ENCODE measurements around the gene TMEM50A.
"Not testable (repeated sequence)": the region's sequence is repeated elsewhere in the genome, so short reads cannot be mapped to it uniquely, and the experiment has no call there.

TMEM50A gene

GRCh38 chr1:25338188-25338981, at the start of gene TMEM50A:
Gene TMEM50A, plus strand, starts transcription at chr1:25338334. Its CDS starts 2,153 bp downstream, at chr1:25340487.
- DNase-seq, result peak; percentile 84 to 88

GRCh38 chr1:25288573-25289101, 49.5 kb upstream of the TMEM50A start:
- not testable (repeated sequence) for DNase-seq

DNA sequence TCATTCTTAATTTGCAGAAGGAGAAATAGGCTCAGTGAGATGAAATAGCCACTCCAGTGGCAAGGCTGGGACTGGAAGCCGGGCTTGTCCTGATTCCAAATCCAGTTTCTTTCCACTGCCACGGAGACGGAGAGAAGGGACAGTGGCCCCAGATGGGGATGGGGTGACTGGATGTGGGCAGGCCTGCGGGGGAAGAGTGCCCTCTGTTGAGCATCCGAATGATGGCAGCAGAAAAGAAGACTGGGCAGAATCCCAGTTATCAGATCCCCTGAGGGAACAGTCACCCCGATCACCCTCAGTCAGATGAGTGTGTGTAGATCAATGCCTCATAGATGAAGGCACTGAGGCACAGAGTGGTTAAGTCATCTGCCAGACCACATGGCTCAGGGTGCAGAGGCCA, 48.1 kb upstream of the TMEM50A start:
- DNase-seq, result not testable (repeated sequence)

DNA sequence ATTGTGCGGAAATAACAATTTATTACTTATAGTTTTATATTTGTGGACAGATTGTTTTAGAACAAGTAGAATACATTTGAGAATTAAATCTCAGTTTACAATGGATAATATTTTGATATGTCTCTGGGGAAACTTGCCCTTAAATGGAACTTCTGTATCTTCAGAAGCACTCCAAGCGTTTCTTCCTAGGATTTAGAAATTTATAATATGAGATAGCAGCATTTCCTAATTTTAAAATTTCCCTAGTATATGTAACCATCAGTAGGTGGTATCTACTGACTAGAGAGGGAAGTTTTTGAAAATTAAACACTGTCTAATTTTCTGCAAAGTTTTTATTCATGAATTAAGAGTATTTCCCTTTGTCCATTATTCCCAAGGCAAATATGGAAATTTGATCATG, 44.7 kb upstream of the TMEM50A start:
- not testable (repeated sequence) for DNase-seq

DNA sequence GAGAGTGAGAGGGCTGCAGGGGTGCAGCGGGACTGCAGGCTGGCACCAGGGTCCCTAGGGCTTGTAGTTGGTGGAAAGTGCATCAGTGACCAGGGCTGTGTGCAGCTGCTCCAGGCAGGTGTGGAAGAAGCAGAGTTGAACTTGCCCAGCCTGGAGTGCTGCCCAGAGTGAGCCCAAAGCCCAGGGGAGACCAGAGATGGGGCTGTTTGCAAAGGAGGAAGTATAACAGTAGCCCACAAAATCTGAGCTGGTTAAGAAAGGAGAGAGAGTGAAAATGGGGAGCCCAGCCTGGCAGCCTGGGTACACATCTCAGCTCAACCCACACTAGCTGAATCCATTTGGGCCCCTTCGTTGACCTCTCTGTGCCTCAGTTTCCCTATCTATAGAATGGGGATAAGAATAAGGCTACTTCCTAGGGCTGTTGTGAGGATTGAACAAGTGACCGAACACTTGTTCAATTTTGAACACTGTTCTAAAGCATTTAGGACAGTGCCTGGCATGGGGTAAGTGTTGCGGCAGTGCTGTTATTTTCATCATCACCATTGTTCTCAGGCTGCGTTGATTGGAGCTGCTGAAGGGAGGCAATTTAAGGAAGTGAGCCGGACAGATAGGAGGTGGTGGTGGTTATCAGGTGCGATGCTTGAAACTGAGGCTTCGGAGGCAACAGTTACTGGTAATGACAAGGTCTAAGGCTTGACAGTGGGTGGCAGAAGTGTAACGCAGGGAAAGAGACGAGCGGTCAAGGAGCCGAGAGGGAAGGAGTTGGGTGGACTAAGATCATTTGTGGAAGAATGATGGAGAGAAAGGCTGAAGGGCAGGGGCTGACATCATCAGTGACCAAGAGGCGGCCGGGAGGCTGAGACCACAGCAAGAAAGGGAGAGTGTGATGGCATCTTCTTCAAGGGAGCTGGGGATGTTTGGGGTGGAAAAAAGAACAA, 43.0 kb upstream of the TMEM50A start:
- DNase-seq, result not testable (repeated sequence)

- DNase-seq, result not testable (repeated sequence)
Measured at GRCh38 chr1:25296501-25296900, 41.6 kb upstream of the TMEM50A start.

GRCh38 chr1:25300729-25301128, 37.4 kb upstream of the TMEM50A start:
- DNase-seq, result not testable (repeated sequence)

DNA sequence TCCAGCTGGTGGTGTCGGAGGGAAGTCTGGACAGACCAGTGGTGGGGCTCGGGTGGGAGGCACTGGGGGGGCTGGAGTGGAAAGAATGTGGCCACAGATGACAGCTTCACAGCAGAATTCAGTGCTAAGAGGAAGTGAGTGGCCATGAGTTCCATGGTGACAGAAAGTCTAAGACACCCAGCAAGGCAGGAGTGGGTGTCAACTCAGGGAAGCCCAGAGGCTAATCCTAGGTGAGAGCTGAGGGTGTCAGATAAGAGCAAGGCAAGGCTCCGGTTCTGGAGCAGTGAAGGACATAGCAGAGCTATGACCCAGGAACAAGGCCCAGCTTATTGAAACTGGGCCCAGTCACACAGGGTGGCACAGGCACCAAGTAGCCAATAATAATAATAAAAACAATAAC, 35.8 kb upstream of the TMEM50A start:
- DNase-seq, result not testable (repeated sequence)

DNA sequence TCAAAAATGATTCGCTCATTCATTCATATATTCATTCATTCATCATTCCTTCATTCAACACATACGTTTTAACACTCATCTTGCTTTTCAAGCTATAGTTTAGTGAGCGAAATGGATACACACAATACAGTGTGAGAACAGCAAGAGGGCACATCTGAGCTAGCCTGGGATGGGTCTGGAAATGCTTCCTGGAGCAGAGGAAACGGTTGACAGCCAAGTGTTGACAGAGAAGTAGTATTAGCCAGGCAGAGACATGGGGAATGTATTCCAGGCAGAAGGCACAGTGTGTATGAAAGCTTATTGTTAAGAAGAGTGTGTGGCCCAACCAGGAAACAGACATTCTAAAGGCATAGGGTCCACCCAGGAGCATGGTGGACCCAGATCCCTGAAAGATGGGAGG, 33.2 kb upstream of the TMEM50A start:
- DNase-seq, result not testable (repeated sequence)

- not testable (repeated sequence) for DNase-seq
Measured at GRCh38 chr1:25308168-25308567, 30.0 kb upstream of the TMEM50A start.

DNA sequence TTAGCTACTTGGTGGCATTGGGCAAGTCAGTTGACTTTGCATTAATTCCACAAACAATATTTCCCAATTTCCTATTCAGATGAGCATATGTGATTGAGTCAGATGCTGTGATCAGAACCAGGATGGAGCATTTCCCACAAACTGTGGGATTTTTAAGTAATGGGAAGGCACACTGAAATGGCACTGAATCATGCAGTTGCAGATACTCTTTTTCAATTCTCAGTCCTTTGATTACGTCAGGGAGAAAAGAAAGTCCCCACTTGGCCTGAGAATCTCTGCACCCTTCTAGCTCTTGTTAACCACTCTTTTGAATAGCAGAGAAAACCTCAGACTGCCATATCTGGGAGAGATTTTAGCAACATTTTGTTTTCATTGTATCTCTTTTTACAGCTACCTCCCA, 29.0 kb upstream of the TMEM50A start:
- DNase-seq, result not testable (repeated sequence)

GRCh38 chr1:25309486-25309885, 28.6 kb upstream of the TMEM50A start:
- DNase-seq, result not testable (repeated sequence)

DNA sequence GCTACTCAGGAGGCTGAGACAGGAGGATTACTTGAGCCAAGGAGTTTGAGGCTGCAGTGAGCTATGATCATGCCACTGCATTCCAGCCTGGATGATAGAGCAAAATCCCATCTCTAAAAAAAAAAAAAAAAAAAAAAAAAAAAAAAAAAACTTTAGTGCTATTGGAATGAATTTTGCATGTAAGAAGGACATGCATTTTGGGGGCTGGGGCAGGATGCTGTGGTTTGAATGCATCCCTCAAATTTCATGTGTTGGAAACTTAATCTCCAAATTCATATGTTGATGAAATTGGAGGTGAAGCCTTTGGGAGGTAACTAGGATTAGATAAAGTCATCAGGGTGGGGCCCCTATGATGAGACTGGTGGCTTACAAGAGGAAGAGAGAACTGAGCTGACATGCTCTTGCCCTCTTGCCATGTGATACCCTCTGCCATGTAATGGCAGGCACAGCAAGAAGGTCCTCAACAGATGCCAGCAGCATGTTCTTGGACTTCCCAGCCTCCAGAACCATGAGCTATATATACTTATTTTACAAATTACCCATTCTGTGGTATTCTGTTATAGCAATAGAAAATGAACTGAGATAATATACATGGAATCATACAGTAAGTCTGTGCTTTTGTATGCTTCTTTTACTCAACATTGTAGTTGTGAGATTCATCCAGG, 25.2 kb upstream of the TMEM50A start:
- not testable (repeated sequence) for DNase-seq

DNA sequence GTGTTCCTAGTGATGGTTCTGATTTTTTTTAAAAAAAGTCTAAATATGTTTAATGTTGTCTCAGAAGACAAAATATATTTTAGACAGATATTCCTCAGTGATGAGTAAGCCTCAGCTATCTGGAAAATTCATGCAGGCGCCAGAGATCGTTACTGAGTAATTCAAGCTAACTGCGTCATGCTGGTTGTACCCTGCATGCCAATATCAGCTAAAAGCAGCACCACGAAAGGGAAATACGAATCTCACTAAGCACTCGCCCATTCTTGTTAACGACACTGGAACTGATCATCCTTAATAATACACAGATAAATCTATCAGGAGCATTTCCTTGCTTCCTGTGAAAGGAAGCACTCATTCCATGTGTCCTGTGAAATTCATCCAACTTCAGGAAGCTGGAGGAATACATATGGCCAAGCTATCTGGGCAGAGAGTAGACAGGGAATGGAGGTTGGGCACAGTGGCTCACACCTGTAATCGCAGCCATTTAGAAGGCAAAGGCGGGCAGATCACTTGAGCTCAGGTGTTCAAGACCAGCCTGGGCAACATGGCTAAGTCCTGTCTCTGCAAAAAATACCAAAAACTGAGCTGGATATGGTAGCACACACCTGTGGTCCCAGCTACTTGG, 17.7 kb upstream of the TMEM50A start:
- DNase-seq, result not testable (repeated sequence)

DNA sequence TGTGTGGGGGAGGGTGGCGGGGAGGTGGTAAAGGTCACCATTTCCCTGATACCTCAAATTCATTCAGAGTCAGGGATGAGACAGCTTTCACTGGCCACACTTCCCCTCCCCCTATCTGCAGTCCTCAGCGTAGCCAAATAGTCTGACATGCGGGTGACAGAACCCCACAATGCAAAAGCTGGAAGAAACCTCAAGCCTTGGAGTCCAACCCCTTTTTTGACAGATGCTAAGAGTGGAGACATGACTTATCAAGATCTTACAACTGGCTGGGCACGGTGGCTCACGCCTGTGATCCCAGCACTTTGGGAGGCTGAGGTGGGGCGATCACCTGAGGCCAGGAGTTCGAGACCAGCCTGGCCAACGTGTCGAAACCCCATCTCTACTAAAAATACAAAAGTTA, 16.0 kb upstream of the TMEM50A start:
- DNase-seq, result not testable (repeated sequence)

- DNase-seq, result not testable (repeated sequence)
Measured at GRCh38 chr1:25324407-25324806, 13.7 kb upstream of the TMEM50A start.

GRCh38 chr1:25327864-25328790, 10.0 kb upstream of the TMEM50A start:
- DNase-seq, result not testable (repeated sequence)

GRCh38 chr1:25328791-25329185, 9.3 kb upstream of the TMEM50A start:
- not testable (repeated sequence) for DNase-seq

DNA sequence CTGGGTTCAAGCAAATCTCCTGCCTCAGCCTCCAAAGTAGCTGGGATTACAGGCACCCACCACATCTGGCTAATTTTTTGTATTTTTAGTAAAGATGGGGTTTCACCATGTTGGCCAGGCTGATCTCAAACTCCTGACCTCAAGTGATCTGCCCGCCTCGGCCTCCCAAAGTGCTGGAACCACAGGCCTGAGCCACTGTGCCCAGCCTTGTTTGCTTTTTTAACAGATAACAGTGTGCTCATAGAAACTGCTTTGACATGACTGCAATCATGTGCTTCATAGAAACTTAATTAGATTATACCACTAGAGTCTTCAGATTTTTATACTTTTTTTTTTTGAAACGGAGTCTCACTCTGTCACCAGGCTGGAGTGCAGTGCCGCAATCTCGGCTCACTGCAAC, 8.8 kb upstream of the TMEM50A start:
- not testable (repeated sequence) for DNase-seq

DNA sequence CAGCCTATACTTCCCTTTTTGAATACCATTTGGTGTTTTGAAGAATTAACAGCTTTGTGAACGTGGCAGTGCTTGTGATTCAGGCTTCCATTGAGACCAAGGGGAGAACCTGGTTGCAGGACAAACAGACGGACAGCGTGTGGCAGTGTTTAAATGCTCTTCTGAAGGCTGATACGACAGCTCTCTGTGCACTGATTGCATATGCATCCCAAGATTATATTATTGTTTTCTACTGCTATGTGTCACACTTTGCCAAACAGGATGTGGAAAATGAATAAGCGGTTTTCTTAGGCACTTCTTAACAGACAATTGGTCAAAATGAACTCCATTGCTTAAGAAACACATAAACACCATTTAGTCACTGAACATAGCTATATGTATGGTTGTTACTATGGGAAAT, 8.2 kb upstream of the TMEM50A start:
- DNase-seq, result not testable (repeated sequence)

- not testable (repeated sequence) for DNase-seq
Measured at GRCh38 chr1:25336922-25337354, 1.2 kb upstream of the TMEM50A start.

Measured in NCI-H446 (cell line).